D721Med (cell line): ENCODE data around the gene OR10G7.

Experiments used
- DNase-seq: peaks from one replicate; pipeline ENCODE4 v3.0.0; 2011; ENCODE audit warnings: low spot score; ENCODE audit not compliant: insufficient read length
- FAIRE-seq: peaks from 2 replicates; lab custom pipeline; 2011; peaks lifted over from hg19 to GRCh38; lab: Jason Lieb, UNC
- CTCF ChIP-seq: IDR thresholded peaks from 2 replicates; pipeline ENCODE4 v1.5.1; 2012; ENCODE audit warnings: mild to moderate bottlenecking, control low read depth; ENCODE audit not compliant: insufficient read depth; ENCODE audit errors: missing control alignments

OR10G7 gene

GRCh38 chr11:124041254-124041653 is at the start of gene OR10G7:
TSS of gene OR10G7 (minus strand) at chr11:124041325. CDS start at chr11:124039001, 2,324 bp downstream.
- no peak for FAIRE-seq
- TF ChIP-seq CTCF: no peak
- DNase-seq: no peak

- FAIRE-seq: no peak
- no peak for TF ChIP-seq CTCF
- no peak for DNase-seq
Measured at GRCh38 chr11:124085997-124086846, 45.1 kb upstream of the OR10G7 start.

GRCh38 chr11:124085583-124085982 is 44.5 kb upstream of the OR10G7 start:
- FAIRE-seq: no peak
- no peak for TF ChIP-seq CTCF
- no peak for DNase-seq

GRCh38 chr11:124082371-124082770 is 41.2 kb upstream of the OR10G7 start:
- FAIRE-seq: no peak
- no peak for DNase-seq
- no peak for TF ChIP-seq CTCF

GRCh38 chr11:124081483-124081882 is 40.4 kb upstream of the OR10G7 start:
- FAIRE-seq (no peak), DNase-seq (no peak)
- TF ChIP-seq CTCF: no peak

GRCh38 chr11:124080327-124081001 is 39.3 kb upstream of the OR10G7 start:
- no peak for TF ChIP-seq CTCF
- FAIRE-seq: no peak
- no peak for DNase-seq
